Endothelial cell of umbilical vein (primary cell): ENCODE data around the gene MYLK. TPM values are rescaled to one million over a fixed set of nuclear protein-coding genes. Genes with fewer than 3 reads are reported as not detected.

Source experiments
- BruUV-seq: library from RNA; stranded (reverse); fragments of 400-500 nt; replicated peaks from 2 replicates; lab custom pipeline; 2021; lab: Mats Ljungman, UMichigan
- CTCF ChIA-PET: fragments of 300-600, 350-600 bp; sonication (Branson Sonifier 250); formaldehyde crosslinking; loops from one replicate; lab custom pipeline; 2021; ENCODE audit warnings: antibody characterized with exemption, inconsistent platforms; lab: Charles Lee
- POLR2A ChIA-PET: fragments of 300-600, 350-600 bp; sonication (Branson Sonifier 250); formaldehyde crosslinking; loops from one replicate; lab custom pipeline; 2021; ENCODE audit warnings: antibody characterized with exemption, inconsistent platforms; lab: Charles Lee
- DNase-seq: peaks from one replicate; pipeline ENCODE4 v3.0.0-alpha.2; 2011; ENCODE audit warnings: low read depth, low spot score
- FAIRE-seq: peaks from 2 replicates; lab custom pipeline; 2011; peaks lifted over from hg19 to GRCh38; lab: Jason Lieb, UNC
- H2AFZ ChIP-seq: 2 replicates; pipeline ENCODE4 v1.6.0; 2012; ENCODE audit warnings: low read depth, low read length, control low read depth, inconsistent platforms
- H3K27ac ChIP-seq: 2 replicates; pipeline ENCODE4 v1.5.1; 2011; ENCODE audit warnings: low read depth, mild to moderate bottlenecking, control low read depth, low read length, moderate library complexity; ENCODE audit not compliant: insufficient read depth
- H3K27me3 ChIP-seq, 2 experiments: 2 replicates each; pipeline versions ENCODE4 v1.6.0 to v1.6.1; 2011; ENCODE audit warnings: low read length in 2 of 2, mixed read lengths in 1 of 2; ENCODE audit not compliant: control insufficient read depth in 2 of 2, insufficient read depth in 2 of 2
- H3K36me3 ChIP-seq, 2 experiments: 2 replicates in 1 of 2; 3 replicates in 1 of 2; pipeline ENCODE4 v1.5.1; 2011; ENCODE audit warnings: low read length in 2 of 2, mild to moderate bottlenecking in 1 of 2, moderate library complexity in 1 of 2; ENCODE audit not compliant: control insufficient read depth in 2 of 2, insufficient read depth in 2 of 2; ENCODE audit errors: extremely low read depth in 1 of 2
- H3K4me1 ChIP-seq: 3 replicates; pipeline ENCODE4 v1.5.1; 2011; ENCODE audit warnings: mild to moderate bottlenecking, low read length; ENCODE audit not compliant: control insufficient read depth, insufficient read depth; ENCODE audit errors: extremely low read depth
- H3K4me2 ChIP-seq: 2 replicates; pipeline ENCODE4 v1.6.1; 2011; ENCODE audit warnings: low read length, control low read depth, mixed read lengths; ENCODE audit not compliant: insufficient read depth
- H3K4me3 ChIP-seq, 3 experiments: fragments of 200-600 bp in 1 of 3; sonication (generic), shearing (Covaris generic) in 1 of 3; replicated peaks in 1 of 3; 2 replicates each; pipeline ENCODE4 v1.5.1; 2011 to 2016; ENCODE audit warnings: control low read depth in 3 of 3, low read length in 3 of 3, mild to moderate bottlenecking in 2 of 3, inconsistent platforms in 1 of 3, low read depth in 1 of 3, moderate library complexity in 1 of 3; ENCODE audit not compliant: insufficient read depth in 1 of 3
- H3K79me2 ChIP-seq: 2 replicates; pipeline ENCODE4 v1.6.0; 2012; ENCODE audit warnings: low read length, inconsistent platforms; ENCODE audit not compliant: control insufficient read depth, insufficient read depth
- H3K9ac ChIP-seq: replicated peaks from 2 replicates; pipeline ENCODE3; 2011; ENCODE audit warnings: low read length, control low read depth; ENCODE audit not compliant: insufficient read depth; ENCODE audit errors: extremely low read depth
- H3K9me1 ChIP-seq: replicated peaks from 3 replicates; pipeline ENCODE4 v1.6.0; 2011; ENCODE audit warnings: mild to moderate bottlenecking, low read length; ENCODE audit not compliant: control insufficient read depth, insufficient read depth; ENCODE audit errors: extremely low read depth
- H3K9me3 ChIP-seq: replicated peaks from 2 replicates; pipeline ENCODE4 v1.5.1; 2012; ENCODE audit warnings: low read length, inconsistent platforms; ENCODE audit not compliant: control insufficient read depth, insufficient read depth
- H4K20me1 ChIP-seq: replicated peaks from 2 replicates; pipeline ENCODE3; 2011; ENCODE audit warnings: mild to moderate bottlenecking, low read length; ENCODE audit not compliant: control insufficient read depth, insufficient read depth; ENCODE audit errors: extremely low read depth
- EZH2 ChIP-seq: IDR thresholded peaks from 2 replicates; pipeline ENCODE4 v1.6.1; 2012; ENCODE audit warnings: borderline replicate concordance, low read depth, mild to moderate bottlenecking, moderate library complexity, low read length, inconsistent platforms; ENCODE audit not compliant: severe bottlenecking
- FOS ChIP-seq: IDR thresholded peaks from 2 replicates; pipeline ENCODE4 v1.6.1; 2011; ENCODE audit warnings: mild to moderate bottlenecking, low read length, moderate library complexity, borderline replicate concordance; ENCODE audit not compliant: insufficient read depth
- GATA2 ChIP-seq: IDR thresholded peaks from 2 replicates; pipeline ENCODE4 v1.7.0; 2011; ENCODE audit warnings: low read depth, mild to moderate bottlenecking, moderate library complexity, mixed read lengths, low read length; ENCODE audit not compliant: insufficient read length, insufficient read depth
- JUN ChIP-seq: IDR thresholded peaks from 2 replicates; pipeline ENCODE4 v1.6.1; 2011; ENCODE audit warnings: borderline replicate concordance, low read depth; ENCODE audit not compliant: insufficient read length, insufficient read depth
- MAX ChIP-seq: IDR thresholded peaks from 2 replicates; pipeline ENCODE4 v1.6.1; 2011; ENCODE audit not compliant: insufficient read depth, insufficient read length
- MYC ChIP-seq: IDR thresholded peaks from one replicate; pipeline ENCODE4 v1.6.1; 2011; ENCODE audit warnings: mild to moderate bottlenecking, low read depth, low read length
- POLR2A ChIP-seq: IDR thresholded peaks from 2 replicates; pipeline ENCODE4 v1.6.1; 2012; ENCODE audit warnings: low read depth, mild to moderate bottlenecking, control low read depth, low read length
- dilution Hi-C: fragments of 300-500 bp; cut with MboI; formaldehyde crosslinking; loops from one replicate; pipeline ENCODE4 v1.15.0; 2019; ENCODE audit warnings: low sequenced_read_pairs; ENCODE audit not compliant: extremely low pct_ligation_motif_present
- intact Hi-C: fragments of 100-400 bp; cut with micrococcal nuclease; formaldehyde crosslinking; loops from one replicate; pipeline ENCODE4 v1.10.0; 2022
- polyA plus RNA-seq, 4 experiments: library from polyadenylated mRNA; depleted of rRNA in 3 of 4; stranded (reverse) in 3 of 4; unstranded in 1 of 4; fragments of >200 nt; gene quantifications; 2 replicates each; pipeline versions ENCODE4 v1.2.1 to v1.2.3, GENCODE V29; 2011 to 2012; ENCODE audit warnings: missing spikeins in 1 of 4
- total RNA-seq: library from RNA; stranded (reverse); gene quantifications from 2 replicates; pipeline ENCODE4 v1.2.3, GENCODE V29; 2021
- TF ChIP-seq, protein P1 (sequence below), 2 donors: IDR thresholded peaks; 1 replicate in 1 of 2; 2 replicates in 1 of 2; pipeline ENCODE4 v1.5.1; 2011; ENCODE audit warnings: low read length in 2 of 2, mild to moderate bottlenecking in 2 of 2, moderate library complexity in 2 of 2, control low read depth in 1 of 2, inconsistent platforms in 1 of 2, low read depth in 1 of 2; ENCODE audit not compliant: insufficient read depth in 1 of 2; ENCODE audit errors: extremely low read depth in 1 of 2

The MYLK gene
- total and polyA plus RNA-seq, 2 donors (not counting 3 experiments of a cell fraction or from before 2014, with no cell fraction given): 10.0 to 22.2 TPM

DNA sequence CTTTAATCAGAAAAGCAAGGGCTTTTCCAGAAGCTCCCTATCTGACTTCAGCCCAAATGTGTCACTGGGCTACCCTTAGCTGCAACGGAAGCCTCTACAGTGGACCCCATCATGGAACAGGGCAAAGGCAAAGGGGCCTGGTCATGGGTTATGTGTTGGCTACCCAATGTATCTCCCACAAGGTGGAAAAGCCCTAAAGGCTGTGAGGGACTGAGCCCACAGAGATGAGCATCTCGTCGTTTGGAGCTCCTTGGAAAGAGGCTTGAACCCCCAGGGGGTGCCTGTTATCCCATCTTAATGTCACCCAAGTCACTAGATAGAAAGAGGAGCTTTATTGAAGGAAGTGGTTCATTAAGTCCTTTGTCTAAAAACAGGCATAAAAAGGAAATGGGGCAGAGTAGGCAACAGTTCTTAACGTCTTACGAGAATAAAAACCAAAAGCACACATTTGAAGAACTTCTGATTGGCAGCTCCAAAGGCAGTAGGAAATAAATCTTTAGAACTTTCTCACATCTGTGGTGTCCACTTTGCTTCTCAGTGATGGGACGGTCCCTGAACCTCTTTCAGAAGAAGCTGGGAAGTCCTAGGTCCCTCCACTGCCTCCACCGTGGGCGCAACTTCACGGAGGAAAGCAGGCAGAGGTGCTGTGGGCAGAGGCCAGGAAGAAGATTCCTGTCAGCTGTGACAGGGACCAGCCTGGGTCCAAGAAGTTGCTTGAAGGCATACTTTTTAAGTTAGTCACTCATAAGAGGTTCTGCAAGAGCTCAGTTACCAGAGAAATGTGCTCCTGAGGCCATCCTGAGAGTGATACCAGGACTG lies 93.7 kb downstream of the MYLK start:
- H2AFZ ChIP-seq: no peak overlapping the region
- H3K4me3 ChIP-seq: no peak overlapping the region
- dilution Hi-C loops: no loop called here
- no peaks in the 10 kb centered on the region for H3K36me3 ChIP-seq
- intact Hi-C loops: no loop called here
- peaks cover 3 to 6% of the 10 kb centered on the region in 2 experiments for H3K27me3 ChIP-seq
- FAIRE-seq: no peak
- H3K9ac ChIP-seq: no peak overlapping the region
- TF ChIP-seq FOS (no peak), MAX (no peak), POLR2A (no peak), JUN (no peak), MYC (no peak), GATA2 (no peak), EZH2 (no peak)
- TF ChIP-seq, protein P1, sequence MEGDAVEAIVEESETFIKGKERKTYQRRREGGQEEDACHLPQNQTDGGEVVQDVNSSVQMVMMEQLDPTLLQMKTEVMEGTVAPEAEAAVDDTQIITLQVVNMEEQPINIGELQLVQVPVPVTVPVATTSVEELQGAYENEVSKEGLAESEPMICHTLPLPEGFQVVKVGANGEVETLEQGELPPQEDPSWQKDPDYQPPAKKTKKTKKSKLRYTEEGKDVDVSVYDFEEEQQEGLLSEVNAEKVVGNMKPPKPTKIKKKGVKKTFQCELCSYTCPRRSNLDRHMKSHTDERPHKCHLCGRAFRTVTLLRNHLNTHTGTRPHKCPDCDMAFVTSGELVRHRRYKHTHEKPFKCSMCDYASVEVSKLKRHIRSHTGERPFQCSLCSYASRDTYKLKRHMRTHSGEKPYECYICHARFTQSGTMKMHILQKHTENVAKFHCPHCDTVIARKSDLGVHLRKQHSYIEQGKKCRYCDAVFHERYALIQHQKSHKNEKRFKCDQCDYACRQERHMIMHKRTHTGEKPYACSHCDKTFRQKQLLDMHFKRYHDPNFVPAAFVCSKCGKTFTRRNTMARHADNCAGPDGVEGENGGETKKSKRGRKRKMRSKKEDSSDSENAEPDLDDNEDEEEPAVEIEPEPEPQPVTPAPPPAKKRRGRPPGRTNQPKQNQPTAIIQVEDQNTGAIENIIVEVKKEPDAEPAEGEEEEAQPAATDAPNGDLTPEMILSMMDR (IDR thresholded peaks at IDR 0.05; ENCODE audit: extremely low read depth in 1 of 2, insufficient read depth in 1 of 2, low read depth in 1 of 2, low read length in 2 of 2): no peak
- no peaks in the 10 kb centered on the region for H3K9me1 ChIP-seq
- DNase-seq: no peak
- peaks cover 10% of the 10 kb centered on the region for H3K4me1 ChIP-seq
- no peak overlapping the region for H3K4me2 ChIP-seq
- H3K79me2 ChIP-seq: no peaks in the 10 kb centered on the region
- no TSS peak for BruUV-seq
- H3K27ac ChIP-seq: no peak overlapping the region
- no peaks in the 10 kb centered on the region for H3K9me3 ChIP-seq
- ChIA-PET POLR2A (no interaction called here), CTCF (interaction anchor here (0.9 to 2.3 kb wide), 11 partner anchors 9 to 242 kb away, joined by 3 to 7 read pairs (median 4); partner anchors contain the start of gene KALRN)
- no peaks in the 10 kb centered on the region for H4K20me1 ChIP-seq
